Measurements from ENCODE around the gene ACADM.
"Not testable (repeated sequence)": the region's sequence is repeated elsewhere in the genome, so short reads cannot be mapped to it uniquely, and the experiment has no call there.

The ACADM gene

DNA sequence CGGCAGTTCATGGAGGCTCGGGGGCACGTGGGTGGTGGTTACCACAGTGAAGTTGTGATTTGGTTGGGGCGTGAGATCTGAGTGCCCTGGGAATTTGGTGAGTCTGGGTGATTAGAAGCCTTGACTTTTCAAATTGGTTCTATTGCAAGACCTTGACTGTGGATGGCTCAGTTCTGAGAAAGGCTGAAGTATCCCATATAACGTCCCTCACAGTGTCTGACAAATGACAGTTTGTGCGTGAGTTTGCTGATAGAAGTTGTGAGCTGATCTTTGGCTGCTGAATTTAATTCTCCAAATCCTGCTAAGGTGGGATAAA lies 72.7 kb downstream of the ACADM start:
- no peak for DNase-seq (ENCODE audit: extremely low read depth, insufficient read length)
- Histone ChIP-seq H3K36me3 (ENCODE audit: control insufficient read depth, insufficient read depth, low read length) (peaks cover 13% of the 10 kb centered on the region), H3K27me3 (replicated peaks; ENCODE audit: control insufficient read depth, insufficient read depth, low read length) (no peaks in the 10 kb centered on the region), H3K4me3 (replicated peaks; ENCODE audit: low read depth, low read length) (no peak overlapping the region)
- TF ChIP-seq, protein P1, sequence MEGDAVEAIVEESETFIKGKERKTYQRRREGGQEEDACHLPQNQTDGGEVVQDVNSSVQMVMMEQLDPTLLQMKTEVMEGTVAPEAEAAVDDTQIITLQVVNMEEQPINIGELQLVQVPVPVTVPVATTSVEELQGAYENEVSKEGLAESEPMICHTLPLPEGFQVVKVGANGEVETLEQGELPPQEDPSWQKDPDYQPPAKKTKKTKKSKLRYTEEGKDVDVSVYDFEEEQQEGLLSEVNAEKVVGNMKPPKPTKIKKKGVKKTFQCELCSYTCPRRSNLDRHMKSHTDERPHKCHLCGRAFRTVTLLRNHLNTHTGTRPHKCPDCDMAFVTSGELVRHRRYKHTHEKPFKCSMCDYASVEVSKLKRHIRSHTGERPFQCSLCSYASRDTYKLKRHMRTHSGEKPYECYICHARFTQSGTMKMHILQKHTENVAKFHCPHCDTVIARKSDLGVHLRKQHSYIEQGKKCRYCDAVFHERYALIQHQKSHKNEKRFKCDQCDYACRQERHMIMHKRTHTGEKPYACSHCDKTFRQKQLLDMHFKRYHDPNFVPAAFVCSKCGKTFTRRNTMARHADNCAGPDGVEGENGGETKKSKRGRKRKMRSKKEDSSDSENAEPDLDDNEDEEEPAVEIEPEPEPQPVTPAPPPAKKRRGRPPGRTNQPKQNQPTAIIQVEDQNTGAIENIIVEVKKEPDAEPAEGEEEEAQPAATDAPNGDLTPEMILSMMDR (IDR thresholded peaks at IDR 0.05; ENCODE audit: insufficient read depth, low read length, poor library complexity, severe bottlenecking) = no peak

DNA sequence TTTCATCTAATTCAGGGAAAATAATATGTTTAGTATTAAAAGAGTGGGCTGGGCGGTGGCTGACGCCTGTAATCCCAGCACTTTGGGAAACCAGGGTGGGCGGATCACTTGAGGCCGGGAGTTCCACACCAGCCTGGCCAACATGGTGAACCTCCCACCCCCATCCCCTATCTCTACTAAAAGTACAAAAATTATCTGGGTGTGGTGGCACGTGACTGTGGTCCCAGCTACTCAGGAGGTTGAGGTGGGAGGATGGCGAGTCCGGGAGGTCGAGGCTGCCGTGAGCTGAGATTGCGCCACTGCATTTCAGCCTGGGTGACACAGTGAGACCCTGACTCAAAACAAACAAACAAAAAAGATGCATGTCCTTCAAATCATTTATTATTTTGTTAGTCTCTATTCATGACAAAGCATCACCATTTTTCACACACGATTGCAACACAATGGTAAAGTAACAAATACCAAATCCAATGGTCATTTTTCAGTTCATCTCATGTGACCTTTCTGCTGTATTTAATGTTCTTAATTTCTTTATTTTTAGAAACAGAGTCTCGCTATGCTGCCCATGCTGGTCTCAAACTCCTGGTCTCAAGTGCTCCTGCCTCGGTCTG lies 73.2 kb downstream of the ACADM start:
- H3K27me3 ChIP-seq (replicated peaks; ENCODE audit: control insufficient read depth, insufficient read depth, low read length) = no peaks in the 10 kb centered on the region
- peak; percentile 28 for DNase-seq (ENCODE audit: extremely low read depth, insufficient read length)
- H3K4me3 ChIP-seq (replicated peaks; ENCODE audit: low read depth, low read length) = no peak overlapping the region
- peaks cover 10% of the 10 kb centered on the region for H3K36me3 ChIP-seq (ENCODE audit: control insufficient read depth, insufficient read depth, low read length)
- TF ChIP-seq, protein P1 (IDR thresholded peaks at IDR 0.05; ENCODE audit: insufficient read depth, low read length, poor library complexity, severe bottlenecking) = no peak

DNA sequence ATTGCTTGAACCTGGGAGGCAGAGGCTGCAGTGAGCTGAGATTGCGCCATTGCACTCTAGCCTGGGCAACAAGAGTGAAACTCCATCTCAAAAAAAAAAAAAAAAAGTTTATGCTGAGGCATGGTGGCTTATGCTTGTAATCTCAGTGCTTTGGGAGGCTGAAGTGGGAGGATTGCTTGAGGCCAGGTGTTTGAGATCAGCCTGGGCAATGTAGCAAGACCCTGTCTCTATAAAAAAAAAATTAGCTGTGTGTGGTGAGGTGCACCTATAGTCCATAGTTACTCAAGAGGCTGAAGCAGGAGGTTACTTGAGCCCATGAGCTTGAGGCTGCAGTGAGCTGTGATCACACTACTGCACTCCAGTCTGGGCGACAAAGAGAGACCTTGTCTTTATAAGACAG lies 77.0 kb downstream of the ACADM start:
- H3K4me3 ChIP-seq (replicated peaks; ENCODE audit: low read depth, low read length); H3K27me3 ChIP-seq (replicated peaks; ENCODE audit: control insufficient read depth, insufficient read depth, low read length); DNase-seq (ENCODE audit: extremely low read depth, insufficient read length); H3K36me3 ChIP-seq (ENCODE audit: control insufficient read depth, insufficient read depth, low read length): not testable (repeated sequence)

DNA sequence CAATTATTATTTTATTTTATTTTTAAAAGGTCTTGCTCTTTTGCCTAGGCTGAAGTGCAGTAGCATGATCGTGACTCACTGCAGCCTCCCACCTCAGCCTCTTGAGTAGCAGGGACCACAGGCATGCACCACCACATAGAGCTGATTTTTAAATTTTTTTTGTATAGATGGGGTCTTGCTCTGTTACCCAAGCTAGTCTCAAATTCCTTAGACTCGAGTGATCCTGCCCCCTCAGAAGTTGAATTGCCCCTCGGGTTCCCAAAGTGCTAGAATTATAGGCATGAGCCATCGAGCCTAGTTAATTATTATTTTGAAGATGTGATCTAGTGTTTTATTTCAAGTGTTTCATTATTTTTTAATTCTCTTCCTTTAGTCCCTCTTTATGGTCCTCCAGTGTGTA lies 84.4 kb downstream of the ACADM start:
- H3K4me3 ChIP-seq (replicated peaks; ENCODE audit: low read depth, low read length) = no peak overlapping the region
- no peak for DNase-seq (ENCODE audit: extremely low read depth, insufficient read length)
- no peaks in the 10 kb centered on the region for H3K36me3 ChIP-seq (ENCODE audit: control insufficient read depth, insufficient read depth, low read length)
- H3K27me3 ChIP-seq (replicated peaks; ENCODE audit: control insufficient read depth, insufficient read depth, low read length) = no peaks in the 10 kb centered on the region
- TF ChIP-seq, protein P1 (IDR thresholded peaks at IDR 0.05; ENCODE audit: insufficient read depth, low read length, poor library complexity, severe bottlenecking) = no peak

DNA sequence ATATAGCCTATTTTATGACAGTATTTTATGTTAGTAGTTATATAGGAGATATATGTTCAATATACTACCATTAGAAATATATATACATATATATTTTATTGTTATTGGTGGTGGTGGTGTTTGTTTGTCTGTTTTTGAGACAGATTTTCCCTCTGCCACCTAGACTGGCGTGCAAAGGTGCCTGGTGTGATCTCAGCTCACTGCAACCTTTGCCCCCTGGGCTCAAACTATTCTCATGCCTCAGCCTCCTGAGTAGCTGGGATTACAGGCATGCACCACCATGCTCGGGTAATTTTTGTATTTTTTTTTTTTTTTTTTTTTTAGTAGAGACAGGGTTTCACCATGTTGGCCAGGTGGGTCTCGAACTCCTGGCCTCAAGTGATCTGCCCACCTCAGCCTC lies 85.6 kb downstream of the ACADM start:
- not testable (repeated sequence) for H3K36me3 ChIP-seq (ENCODE audit: control insufficient read depth, insufficient read depth, low read length); H3K4me3 ChIP-seq (replicated peaks; ENCODE audit: low read depth, low read length); H3K27me3 ChIP-seq (replicated peaks; ENCODE audit: control insufficient read depth, insufficient read depth, low read length); DNase-seq (ENCODE audit: extremely low read depth, insufficient read length)

DNA sequence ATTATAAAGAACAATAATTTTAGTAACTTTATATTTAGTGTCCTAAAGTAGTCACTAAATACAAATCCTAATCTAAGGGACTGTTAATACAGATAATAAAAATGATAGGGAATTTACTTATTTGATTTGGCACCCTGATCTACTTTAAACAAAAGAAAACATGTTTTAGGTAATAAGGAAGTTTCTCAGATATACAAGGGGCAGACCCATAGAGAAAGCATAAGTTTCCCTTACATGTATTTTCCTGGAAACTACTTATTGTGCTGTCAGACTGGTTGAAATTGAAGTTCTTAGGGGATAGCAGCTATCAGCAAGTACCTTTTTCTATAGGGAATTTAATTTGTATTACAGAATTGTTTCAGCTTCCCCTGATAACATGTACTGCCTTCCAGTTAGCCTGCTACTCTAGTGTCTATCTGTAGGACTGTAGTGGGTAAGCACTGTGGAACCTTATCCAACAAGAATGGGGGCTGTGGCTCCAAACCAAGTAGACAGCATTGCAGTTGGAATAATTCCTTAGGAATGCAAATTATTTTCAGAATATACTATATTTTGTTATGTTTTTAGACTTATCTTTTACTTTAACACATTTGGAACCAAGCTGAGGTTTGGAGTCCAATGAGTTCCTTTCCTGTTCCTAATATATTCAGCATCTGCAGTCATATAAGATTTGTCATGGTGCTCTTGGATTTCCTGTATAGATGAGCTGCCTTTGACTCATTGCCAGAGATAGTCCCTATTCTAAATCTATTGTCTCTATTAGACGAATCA lies 86.9 kb downstream of the ACADM start:
- Histone ChIP-seq H3K36me3 (ENCODE audit: control insufficient read depth, insufficient read depth, low read length) (no peaks in the 10 kb centered on the region), H3K4me3 (replicated peaks; ENCODE audit: low read depth, low read length) (no peak overlapping the region), H3K27me3 (replicated peaks; ENCODE audit: control insufficient read depth, insufficient read depth, low read length) (no peaks in the 10 kb centered on the region)
- DNase-seq (ENCODE audit: extremely low read depth, insufficient read length) = no peak
- TF ChIP-seq, protein P1 (IDR thresholded peaks at IDR 0.05; ENCODE audit: insufficient read depth, low read length, poor library complexity, severe bottlenecking) = no peak

All from GM06990 (cell line).